CD8-positive, alpha-beta memory T cell (primary cell): Measurements from ENCODE around the gene MYCBP2. TPM values are rescaled to one million over a fixed set of nuclear protein-coding genes. Genes with fewer than 3 reads are reported as not detected.

ENCODE experiments used
- CTCF ChIA-PET: fragments of 350-600 bp; sonication (Branson Sonifier 250); formaldehyde crosslinking; loops from one replicate; lab custom pipeline; 2021; ENCODE audit warnings: antibody characterized with exemption; lab: Charles Lee
- POLR2A ChIA-PET: fragments of 350-600 bp; sonication (Branson Sonifier 250); formaldehyde crosslinking; loops from one replicate; lab custom pipeline; 2021; ENCODE audit warnings: antibody characterized with exemption; lab: Charles Lee
- DNase-seq, 5 donors: peaks; one replicate each; pipeline versions ENCODE4 v3.0.0 to v3.0.0-alpha.2; 2020 to 2022; ENCODE audit warnings: mixed read lengths in 1 of 5
- H3K27ac ChIP-seq: one replicate; pipeline ENCODE4 v1.7.0; 2013; ENCODE audit warnings: low read depth, mild to moderate bottlenecking, low read length, moderate library complexity
- H3K27me3 ChIP-seq: 2 replicates; pipeline ENCODE4 v1.7.0; 2013; ENCODE audit warnings: low read length, mild to moderate bottlenecking; ENCODE audit not compliant: insufficient read depth, poor library complexity, severe bottlenecking
- H3K36me3 ChIP-seq: 2 replicates; pipeline ENCODE4 v1.7.0; 2013; ENCODE audit warnings: mild to moderate bottlenecking, low read length, moderate library complexity; ENCODE audit not compliant: insufficient read depth
- H3K4me1 ChIP-seq: 2 replicates; pipeline ENCODE4 v1.7.0; 2013; ENCODE audit warnings: mild to moderate bottlenecking, low read length, moderate library complexity; ENCODE audit not compliant: insufficient read depth
- H3K4me3 ChIP-seq: 2 replicates; pipeline ENCODE4 v1.7.0; 2013; ENCODE audit warnings: mild to moderate bottlenecking, low read length
- H3K9me3 ChIP-seq: 2 replicates; pipeline ENCODE4 v1.7.0; 2013; ENCODE audit warnings: mild to moderate bottlenecking, low read length
- H3K27ac Mint-ChIP-seq, 8 donors: one replicate each; pipeline ENCODE4 v1.8.0; 2020 to 2021; ENCODE audit warnings: mixed read lengths in 8 of 8, mild to moderate bottlenecking in 6 of 8, inconsistent platforms in 3 of 8, moderate library complexity in 3 of 8
- H3K27me3 Mint-ChIP-seq, 2 donors: one replicate each; pipeline ENCODE4 v1.8.0; 2020 to 2021; ENCODE audit warnings: mixed read lengths in 2 of 2, mild to moderate bottlenecking in 1 of 2, moderate library complexity in 1 of 2
- H3K36me3 Mint-ChIP-seq, 3 donors: one replicate each; pipeline ENCODE4 v1.8.0; 2020 to 2021; ENCODE audit warnings: mixed read lengths in 3 of 3, inconsistent platforms in 1 of 3, mild to moderate bottlenecking in 1 of 3
- H3K4me1 Mint-ChIP-seq, 3 donors: one replicate each; pipeline ENCODE4 v1.8.0; 2020 to 2021; ENCODE audit warnings: mixed read lengths in 3 of 3, inconsistent platforms in 1 of 3, mild to moderate bottlenecking in 1 of 3
- H3K4me3 Mint-ChIP-seq, 7 donors: one replicate each; pipeline ENCODE4 v1.8.0; 2020 to 2021; ENCODE audit warnings: mixed read lengths in 7 of 7, mild to moderate bottlenecking in 6 of 7, moderate library complexity in 4 of 7, inconsistent platforms in 2 of 7
- H3K9me3 Mint-ChIP-seq, 5 donors: one replicate each; pipeline ENCODE4 v1.8.0; 2020 to 2022; ENCODE audit warnings: mixed read lengths in 5 of 5, mild to moderate bottlenecking in 3 of 5, moderate library complexity in 2 of 5, inconsistent platforms in 1 of 5
- polyA plus RNA-seq: library from polyadenylated mRNA; unstranded; fragments of 300-500 nt; fragmentation: Illumina TruSeq; gene quantifications from one replicate; pipeline ENCODE4 v1.2.3, GENCODE V29; 2021
- total RNA-seq, 2 experiments: library from RNA; stranded (reverse); gene quantifications; one replicate each; pipeline ENCODE4 v1.2.3, GENCODE V29; 2021

MYCBP2 gene
- total and polyA plus RNA-seq, 3 experiments from 2014 or later = 44.6 to 111 (median 110) TPM

DNA sequence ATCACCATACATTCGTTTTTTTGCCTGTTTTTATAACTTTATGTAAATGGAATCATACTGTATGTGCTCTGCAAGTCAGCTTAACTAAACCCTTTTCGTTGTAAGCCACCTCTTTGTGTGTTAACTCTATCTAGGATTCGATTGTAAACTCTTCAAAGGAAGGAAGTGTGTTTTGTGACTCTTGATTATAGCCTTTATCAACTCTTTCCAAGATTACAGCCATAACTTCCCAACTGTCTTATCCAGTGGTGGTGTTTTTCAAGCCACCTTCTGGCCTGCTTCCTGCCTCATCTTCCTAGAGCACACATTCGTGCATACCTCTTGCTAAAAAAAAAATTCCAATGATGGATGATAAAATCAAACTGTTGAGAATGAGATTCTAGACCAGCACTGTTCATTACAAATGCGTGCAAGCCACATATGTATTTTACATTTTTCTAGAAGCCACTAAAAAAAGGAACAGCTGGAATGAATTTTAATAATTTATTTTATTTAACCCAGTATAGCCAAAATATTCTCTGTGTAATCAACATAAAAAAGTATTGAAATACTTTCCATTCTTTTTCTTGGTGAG, 287.9 kb downstream of the MYCBP2 start:
- Histone ChIP-seq H3K9me3 (no peaks in the 10 kb centered on the region), H3K4me3 (no peak overlapping the region), H3K27ac (no peak overlapping the region), H3K4me1 (no peaks in the 10 kb centered on the region), H3K36me3 (no peaks in the 10 kb centered on the region), H3K27me3 (no peaks in the 10 kb centered on the region)
- no peak for DNase-seq
- POLR2A ChIA-PET = no interaction called here
- CTCF ChIA-PET = no interaction called here
- Mint-ChIP-seq H3K36me3 (peaks cover 0 to 3% (median 1%) of the 10 kb centered on the region in 3 donors), H3K27ac (no peak overlapping the region), H3K9me3 (no peaks in the 10 kb centered on the region), H3K27me3 (peaks cover 0 to 1% of the 10 kb centered on the region in 2 donors), H3K4me3 (no peak overlapping the region), H3K4me1 (peaks cover 0 to 3% (median 1%) of the 10 kb centered on the region in 3 donors)

DNA sequence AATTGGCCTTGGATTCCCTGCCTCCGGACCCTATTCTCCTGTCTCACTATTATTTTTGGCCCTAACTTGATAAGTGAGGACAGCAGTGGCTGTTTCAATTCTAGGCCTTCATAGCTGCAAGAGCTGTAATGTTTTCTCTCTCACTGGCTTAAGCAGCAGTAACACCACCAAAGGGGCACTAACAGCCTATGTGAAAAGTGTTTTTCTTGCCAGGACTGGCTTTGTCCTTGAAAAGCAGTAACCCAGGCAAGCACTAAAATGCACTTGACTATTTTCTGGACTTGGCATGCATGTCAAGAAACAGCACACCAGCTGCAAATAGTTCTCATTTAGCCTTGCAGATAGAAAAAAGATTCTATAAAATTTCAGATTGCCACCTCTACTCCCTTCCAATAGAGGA, 290.6 kb downstream of the MYCBP2 start:
- H3K27ac Mint-ChIP-seq = no peak overlapping the region

DNA sequence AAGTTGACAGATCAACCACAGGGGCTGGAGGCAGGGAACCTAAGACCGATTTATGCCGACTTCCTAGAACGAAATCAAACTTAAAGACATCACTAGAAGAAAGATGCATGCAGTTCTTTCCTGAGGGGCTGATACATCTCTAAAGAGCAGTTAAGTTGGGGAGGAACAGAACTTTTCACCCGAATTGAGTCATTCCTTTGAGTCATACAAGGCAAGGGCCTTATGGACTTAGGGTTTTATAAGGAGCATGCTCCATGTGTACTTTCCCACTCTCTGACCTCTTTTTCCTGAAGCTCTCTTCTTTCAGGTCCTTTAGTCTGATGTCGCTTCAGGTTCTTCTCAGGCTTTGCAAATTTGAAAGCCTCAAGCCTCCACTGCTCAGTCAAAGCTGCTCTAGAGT, 292.0 kb downstream of the MYCBP2 start:
- Mint-ChIP-seq H3K36me3 (peaks cover 0 to 4% (median 0%) of the 10 kb centered on the region in 3 donors), H3K27me3 (peaks cover 5 to 10% of the 10 kb centered on the region in 2 donors), H3K9me3 (no peaks in the 10 kb centered on the region), H3K4me3 (no peak overlapping the region), H3K27ac (no peak overlapping the region), H3K4me1 (no peaks in the 10 kb centered on the region)
- H3K27me3 ChIP-seq = no peaks in the 10 kb centered on the region
- no peaks in the 10 kb centered on the region for H3K4me1 ChIP-seq
- no peaks in the 10 kb centered on the region for H3K36me3 ChIP-seq
- no peak overlapping the region for H3K27ac ChIP-seq
- ChIA-PET POLR2A (no interaction called here), CTCF (interaction anchor here (1.5 kb wide), 1 partner anchor 662 kb away, joined by 3 read pairs; no protein-coding TSS in a partner anchor)
- H3K9me3 ChIP-seq = no peaks in the 10 kb centered on the region
- H3K4me3 ChIP-seq = no peak overlapping the region
- DNase-seq = no peak

More for the DNA sequence above, 290.6 kb downstream of the MYCBP2 start:
- POLR2A ChIA-PET = no interaction called here
- DNase-seq = no peak
- no peak overlapping the region for H3K4me3 Mint-ChIP-seq
- Histone ChIP-seq H3K27ac (no peak overlapping the region), H3K9me3 (no peaks in the 10 kb centered on the region), H3K36me3 (no peaks in the 10 kb centered on the region), H3K27me3 (no peaks in the 10 kb centered on the region), H3K4me3 (no peak overlapping the region), H3K4me1 (no peaks in the 10 kb centered on the region)
- H3K36me3 Mint-ChIP-seq = peaks cover 0 to 4% (median 0%) of the 10 kb centered on the region in 3 donors
- H3K9me3 Mint-ChIP-seq = no peaks in the 10 kb centered on the region
- peaks cover 4 to 10% of the 10 kb centered on the region in 2 donors for H3K27me3 Mint-ChIP-seq
- peaks cover 0 to 1% (median 0%) of the 10 kb centered on the region in 3 donors for H3K4me1 Mint-ChIP-seq
- CTCF ChIA-PET = no interaction called here

DNA sequence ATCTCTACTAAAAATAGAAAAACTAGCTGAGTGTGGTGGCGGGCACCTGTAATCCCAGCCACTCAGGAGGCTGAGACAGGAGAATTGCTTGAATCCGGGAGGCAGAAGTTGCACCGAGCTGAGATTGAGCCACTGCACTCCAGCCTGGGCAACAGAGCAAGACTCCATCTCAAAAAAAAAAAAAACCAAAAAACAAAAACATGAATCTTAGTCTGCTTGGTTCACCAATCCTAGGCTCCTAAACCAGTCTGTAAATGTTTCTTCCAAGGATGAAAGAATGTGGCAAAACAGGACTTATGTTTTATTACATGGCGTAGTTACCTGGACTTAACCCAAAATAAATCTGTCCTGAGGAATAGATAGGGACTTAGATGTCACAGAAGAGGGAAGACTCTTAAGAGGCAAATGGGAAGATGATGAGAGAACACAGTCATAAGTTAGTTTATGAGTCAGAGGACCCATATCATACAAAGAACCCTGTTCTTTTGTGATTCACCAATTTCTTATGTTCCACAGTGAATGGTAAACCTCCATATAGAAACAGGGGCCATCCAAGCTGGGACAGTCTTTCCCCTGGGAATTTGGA, 293.1 kb downstream of the MYCBP2 start:
- Histone ChIP-seq H3K27me3 (no peaks in the 10 kb centered on the region), H3K4me1 (no peaks in the 10 kb centered on the region), H3K4me3 (no peak overlapping the region), H3K27ac (no peak overlapping the region), H3K36me3 (no peaks in the 10 kb centered on the region), H3K9me3 (no peaks in the 10 kb centered on the region)
- Mint-ChIP-seq H3K36me3 (peaks cover 0 to 4% (median 0%) of the 10 kb centered on the region in 3 donors), H3K27ac (no peak overlapping the region), H3K4me3 (no peak overlapping the region), H3K4me1 (no peaks in the 10 kb centered on the region), H3K9me3 (no peaks in the 10 kb centered on the region), H3K27me3 (peaks cover 8 to 17% of the 10 kb centered on the region in 2 donors)
- POLR2A ChIA-PET = no interaction called here
- no peak for DNase-seq
- CTCF ChIA-PET = interaction anchor here (1.5 kb wide), 1 partner anchor 663 kb away, joined by 3 read pairs; no protein-coding TSS in a partner anchor

DNA sequence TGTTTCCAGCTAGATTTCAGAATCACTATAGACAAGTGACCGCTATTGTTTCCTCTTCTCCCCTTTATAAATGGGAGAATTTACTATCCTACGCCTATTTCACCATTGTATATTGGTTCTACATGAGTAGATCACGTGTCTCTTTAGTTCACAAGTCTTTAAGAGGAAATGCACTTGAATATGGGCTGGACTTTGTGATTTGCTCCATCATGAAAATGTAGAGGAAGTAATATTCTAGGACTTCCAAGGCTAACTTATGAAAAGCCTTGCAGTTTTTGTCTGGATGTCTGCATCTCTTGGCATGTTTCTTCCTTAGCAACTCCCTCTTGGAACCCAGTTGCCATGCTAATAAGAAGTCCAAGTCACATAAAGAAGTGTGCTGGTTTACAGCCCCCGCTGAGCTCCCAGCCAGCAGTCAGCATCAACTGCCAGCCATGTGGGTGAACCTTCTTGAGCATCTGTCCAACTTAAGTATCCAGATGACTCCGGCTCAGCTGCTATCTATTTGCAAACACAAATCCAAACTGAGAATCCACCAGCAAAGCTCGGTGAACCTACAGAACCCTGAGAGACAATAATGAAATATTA, 295.1 kb downstream of the MYCBP2 start:
- no peak overlapping the region for H3K4me3 Mint-ChIP-seq
- no peak overlapping the region for H3K4me3 ChIP-seq
- H3K36me3 Mint-ChIP-seq = peaks cover 2 to 5% (median 3%) of the 10 kb centered on the region in 3 donors
- H3K4me1 Mint-ChIP-seq = peaks cover 9 to 16% (median 15%) of the 10 kb centered on the region in 3 donors
- no peak for DNase-seq
- no peaks in the 10 kb centered on the region for H3K36me3 ChIP-seq
- peaks cover 8% of the 10 kb centered on the region for H3K4me1 ChIP-seq
- no peaks in the 10 kb centered on the region for H3K27me3 ChIP-seq
- no peaks in the 10 kb centered on the region for H3K9me3 Mint-ChIP-seq
- H3K9me3 ChIP-seq = no peaks in the 10 kb centered on the region
- POLR2A ChIA-PET = interaction anchor here (0.6 kb wide), 1 partner anchor 26 kb away, joined by 3 read pairs; no protein-coding TSS in a partner anchor
- peaks cover 12 to 20% of the 10 kb centered on the region in 2 donors for H3K27me3 Mint-ChIP-seq
- no peak overlapping the region for H3K27ac ChIP-seq
- H3K27ac Mint-ChIP-seq = peak overlapping the region in 1 of 8 donors; percentile 5
- CTCF ChIA-PET = no interaction called here

DNA sequence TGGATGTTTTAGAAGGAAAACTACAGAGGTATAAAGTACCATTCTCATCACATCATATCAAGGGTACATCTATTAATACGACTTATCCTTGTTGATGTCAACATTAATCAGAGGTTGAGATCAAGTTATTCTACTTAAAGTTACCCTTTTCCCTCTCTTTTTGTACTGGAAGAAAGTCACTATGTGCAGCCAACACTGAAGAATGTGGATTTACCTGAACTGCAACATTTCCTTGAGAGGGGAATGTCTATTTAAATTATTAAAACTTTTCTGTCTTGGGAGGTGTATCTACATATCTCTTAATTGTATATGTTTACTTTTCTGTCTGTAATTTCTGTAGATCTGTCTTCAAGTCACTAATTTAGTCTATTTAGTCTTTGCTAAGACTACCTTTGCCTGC, 297.5 kb downstream of the MYCBP2 start:
- Histone ChIP-seq H3K4me3 (no peak overlapping the region), H3K27me3 (no peaks in the 10 kb centered on the region), H3K36me3 (no peaks in the 10 kb centered on the region), H3K9me3 (no peaks in the 10 kb centered on the region), H3K4me1 (peaks cover 25% of the 10 kb centered on the region), H3K27ac (no peak overlapping the region)
- POLR2A ChIA-PET = no interaction called here
- peak overlapping the region in 1 of 7 donors; percentile 94 for H3K4me3 Mint-ChIP-seq
- H3K27me3 Mint-ChIP-seq = peaks cover 12 to 20% of the 10 kb centered on the region in 2 donors
- no peak for DNase-seq
- peaks cover 2 to 12% (median 3%) of the 10 kb centered on the region in 3 donors for H3K36me3 Mint-ChIP-seq
- peak overlapping the region in 1 of 8 donors; percentile 45 for H3K27ac Mint-ChIP-seq
- CTCF ChIA-PET = no interaction called here
- H3K4me1 Mint-ChIP-seq = peaks cover 26 to 35% (median 35%) of the 10 kb centered on the region in 3 donors
- no peaks in the 10 kb centered on the region for H3K9me3 Mint-ChIP-seq

DNA sequence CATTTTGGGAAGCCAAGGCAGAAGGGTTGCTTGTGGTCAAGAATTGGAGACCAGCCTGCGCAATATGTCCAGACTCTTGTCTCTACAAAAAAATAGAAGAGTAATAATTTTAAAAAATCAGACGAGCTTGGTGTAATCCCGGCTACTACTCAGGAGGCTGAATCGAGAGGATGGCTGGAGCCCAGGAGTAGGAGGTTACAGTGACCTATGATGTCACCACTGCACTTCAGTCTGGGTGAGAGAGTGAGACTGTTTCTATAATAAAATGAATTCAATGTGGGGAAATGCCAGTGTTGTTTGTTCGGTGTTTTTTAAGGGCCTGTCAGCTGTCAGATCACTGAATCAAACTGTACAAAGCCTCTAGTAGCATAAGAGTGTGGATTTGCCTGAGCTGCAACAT, 298.7 kb downstream of the MYCBP2 start:
- H3K27me3 ChIP-seq = no peaks in the 10 kb centered on the region
- Mint-ChIP-seq H3K27ac (peak overlapping the region in 5 of 8 donors; percentile 7 to 93 (median 40)), H3K27me3 (peaks cover 8 to 15% of the 10 kb centered on the region in 2 donors), H3K36me3 (peaks cover 3 to 19% (median 9%) of the 10 kb centered on the region in 3 donors), H3K9me3 (no peaks in the 10 kb centered on the region), H3K4me1 (peaks cover 38 to 47% (median 47%) of the 10 kb centered on the region in 3 donors), H3K4me3 (peak overlapping the region; percentile 88 to 99 (median 94))
- H3K4me3 ChIP-seq = no peak overlapping the region
- peaks cover 37% of the 10 kb centered on the region for H3K4me1 ChIP-seq
- POLR2A ChIA-PET = interaction anchor here (1.0 to 3.8 kb wide), 3 partner anchors 15 to 37 kb away, joined by 3 to 95 read pairs (median 4); partner anchors contain the start of gene CLN5
- no peaks in the 10 kb centered on the region for H3K36me3 ChIP-seq
- no peaks in the 10 kb centered on the region for H3K9me3 ChIP-seq
- DNase-seq = no peak
- H3K27ac ChIP-seq = no peak overlapping the region
- CTCF ChIA-PET = interaction anchor here (1.0 to 3.4 kb wide), 3 partner anchors 28 to 48 kb away, joined by 3 to 27 read pairs (median 3); partner anchors contain the start of gene CLN5
